H7 (cell line): ENCODE data around the gene TTC23. TPM values are rescaled to one million over a fixed set of nuclear protein-coding genes. Genes with fewer than 3 reads are reported as not detected.
A peak's percentile ranks its signal among the peaks of the same experiment; 100 is the strongest.

ENCODE experiments used
- DNase-seq: peaks from one replicate; pipeline ENCODE4 v3.0.0; 2012
- H3K27me3 ChIP-seq: 2 replicates; pipeline ENCODE4 v1.6.0; 2011; ENCODE audit warnings: mild to moderate bottlenecking, low read length; ENCODE audit not compliant: control insufficient read depth, insufficient read depth
- H3K36me3 ChIP-seq: replicated peaks from 2 replicates; pipeline ENCODE4 v1.5.1; 2011; ENCODE audit warnings: low read length; ENCODE audit not compliant: control insufficient read depth, insufficient read depth
- H3K4me3 ChIP-seq: 2 replicates; pipeline ENCODE4 v1.5.1; 2011; ENCODE audit warnings: low read depth, mild to moderate bottlenecking, control low read depth, low read length, moderate library complexity; ENCODE audit not compliant: insufficient read depth
- total RNA-seq: library from RNA; depleted of rRNA; stranded (reverse); fragments of >200 nt; shearing (Covaris generic); gene quantifications from 2 replicates; pipeline ENCODE4 v1.2.3, GENCODE V29; 2014

TTC23 gene
- total RNA-seq, 1 experiment from 2014 or later: 21.2 TPM

GRCh38 chr15:99137111-99137546, 112.3 kb downstream of the TTC23 start:
- DNase-seq: peak; percentile 62
- Histone ChIP-seq H3K36me3 (peaks cover under 1% of the 10 kb centered on the region; the same call in 1 of the 2 replicates), H3K4me3 (no peak overlapping the region), H3K27me3 (no peaks in the 10 kb centered on the region)

DNA sequence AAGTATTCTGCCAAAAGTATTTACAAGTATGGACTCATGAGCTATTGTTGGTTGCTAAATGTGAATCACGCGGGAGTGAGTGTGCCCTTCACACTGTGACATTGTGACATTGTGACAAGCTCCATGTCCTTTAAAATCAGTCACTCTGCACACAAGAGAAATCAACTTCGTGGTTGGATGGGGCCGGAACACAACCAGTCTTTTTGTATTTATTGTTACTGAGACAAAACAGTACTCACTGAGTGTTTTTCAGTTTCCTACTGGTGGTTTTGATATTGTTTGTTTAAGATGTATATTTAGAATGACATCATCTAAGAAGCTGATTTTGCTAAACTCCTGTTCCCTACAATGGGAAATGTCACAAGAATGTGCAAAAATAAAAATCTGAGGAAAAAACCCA, 114.2 kb downstream of the TTC23 start:
- no peak overlapping the region for H3K4me3 ChIP-seq
- no peak for DNase-seq
- peaks cover 2% of the 10 kb centered on the region; the same call in 1 of the 2 replicates for H3K36me3 ChIP-seq
- H3K27me3 ChIP-seq: no peaks in the 10 kb centered on the region

DNA sequence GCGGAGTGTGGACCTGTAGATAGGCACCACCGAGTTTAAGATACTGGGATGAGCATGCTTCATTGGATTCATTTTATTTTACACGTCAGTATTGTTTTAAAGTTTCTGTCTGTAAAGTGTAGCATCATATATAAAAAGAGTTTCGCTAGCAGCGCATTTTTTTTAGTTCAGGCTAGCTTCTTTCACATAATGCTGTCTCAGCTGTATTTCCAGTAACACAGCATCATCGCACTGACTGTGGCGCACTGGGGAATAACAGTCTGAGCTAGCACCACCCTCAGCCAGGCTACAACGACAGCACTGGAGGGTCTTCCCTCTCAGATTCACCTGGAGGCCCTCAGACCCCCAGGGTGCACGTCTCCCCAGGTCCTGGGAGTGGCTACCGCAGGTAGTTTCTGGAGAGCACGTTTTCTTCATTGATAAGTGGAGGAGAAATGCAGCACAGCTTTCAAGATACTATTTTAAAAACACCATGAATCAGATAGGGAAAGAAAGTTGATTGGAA, 115.0 kb downstream of the TTC23 start:
- H3K4me3 ChIP-seq: no peak overlapping the region
- DNase-seq: no peak
- peaks cover 2% of the 10 kb centered on the region; the same call in 1 of the 2 replicates for H3K36me3 ChIP-seq
- no peaks in the 10 kb centered on the region for H3K27me3 ChIP-seq

GRCh38 chr15:99132634-99133287, 116.6 kb downstream of the TTC23 start:
- Histone ChIP-seq H3K27me3 (no peaks in the 10 kb centered on the region), H3K4me3 (no peak overlapping the region), H3K36me3 (peaks cover 2% of the 10 kb centered on the region; the same call in 1 of the 2 replicates)
- DNase-seq: no peak

- no peak for DNase-seq
- no peaks in the 10 kb centered on the region for H3K27me3 ChIP-seq
- peaks cover 2% of the 10 kb centered on the region; the same call in 1 of the 2 replicates for H3K36me3 ChIP-seq
- H3K4me3 ChIP-seq: no peak overlapping the region
Measured at GRCh38 chr15:99132122-99132521, 117.3 kb downstream of the TTC23 start.

DNA sequence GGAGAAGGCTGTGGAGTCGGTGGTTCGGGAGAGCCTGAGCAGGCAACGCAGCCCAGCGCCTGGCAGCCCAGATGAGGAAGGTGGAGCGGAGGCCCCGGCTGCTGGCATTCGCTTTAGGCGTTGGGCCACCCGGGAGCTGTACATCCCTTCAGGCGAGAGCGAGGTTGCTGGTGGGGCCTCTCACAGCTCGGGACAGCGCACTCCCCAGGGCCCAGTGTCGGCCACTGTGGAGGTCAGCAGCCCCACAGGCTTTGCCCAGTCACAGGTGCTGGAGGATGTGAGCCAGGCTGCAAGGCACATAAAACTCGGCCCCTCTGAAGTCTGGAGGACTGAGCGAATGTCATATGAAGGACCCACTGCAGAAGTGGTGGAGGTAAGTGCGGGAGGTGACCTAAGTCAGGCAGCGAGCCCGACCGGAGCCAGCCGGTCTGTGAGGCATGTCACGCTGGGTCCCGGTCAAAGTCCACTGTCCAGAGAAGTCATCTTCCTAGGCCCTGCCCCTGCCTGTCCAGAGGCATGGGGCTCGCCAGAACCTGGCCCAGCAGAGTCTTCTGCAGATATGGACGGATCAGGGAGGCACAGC, 117.8 kb downstream of the TTC23 start:
- Histone ChIP-seq H3K27me3 (no peaks in the 10 kb centered on the region), H3K4me3 (no peak overlapping the region), H3K36me3 (0 out of 2 replicates have a peak, but pooled peaks cover 2% of the 10 kb centered on the region)
- DNase-seq: no peak

DNA sequence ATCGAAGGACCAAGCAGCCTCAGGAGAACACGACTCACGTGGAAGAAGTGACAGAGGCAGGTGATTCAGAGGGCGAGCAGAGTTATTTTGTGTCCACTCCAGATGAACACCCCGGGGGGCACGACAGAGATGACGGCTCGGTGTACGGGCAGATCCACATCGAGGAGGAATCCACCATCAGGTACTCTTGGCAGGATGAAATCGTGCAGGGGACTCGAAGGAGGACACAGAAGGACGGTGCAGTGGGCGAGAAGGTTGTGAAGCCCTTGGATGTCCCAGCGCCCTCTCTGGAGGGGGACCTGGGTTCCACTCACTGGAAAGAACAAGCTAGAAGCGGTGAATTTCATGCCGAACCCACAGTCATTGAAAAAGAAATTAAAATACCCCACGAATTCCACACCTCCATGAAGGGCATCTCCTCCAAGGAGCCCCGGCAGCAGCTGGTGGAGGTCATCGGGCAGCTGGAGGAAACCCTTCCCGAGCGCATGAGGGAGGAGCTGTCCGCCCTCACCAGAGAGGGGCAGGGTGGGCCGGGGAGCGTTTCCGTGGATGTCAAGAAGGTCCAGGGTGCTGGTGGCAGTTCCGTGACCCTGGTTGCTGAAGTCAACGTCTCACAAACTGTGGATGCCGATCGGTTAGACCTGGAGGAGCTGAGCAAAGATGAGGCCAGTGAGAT, 118.5 kb downstream of the TTC23 start:
- no peak for DNase-seq
- Histone ChIP-seq H3K27me3 (no peaks in the 10 kb centered on the region), H3K36me3 (0 out of 2 replicates have a peak, but pooled peaks cover 2% of the 10 kb centered on the region), H3K4me3 (no peak overlapping the region)

- Histone ChIP-seq H3K36me3 (0 out of 2 replicates have a peak, but pooled peaks cover 2% of the 10 kb centered on the region), H3K27me3 (no peaks in the 10 kb centered on the region), H3K4me3 (no peak overlapping the region)
- DNase-seq: no peak
Measured at GRCh38 chr15:99130314-99130713, 119.1 kb downstream of the TTC23 start.

- H3K27me3 ChIP-seq: no peaks in the 10 kb centered on the region
- H3K4me3 ChIP-seq: no peak overlapping the region
- DNase-seq: no peak
- 0 out of 2 replicates have a peak, but pooled peaks cover 2% of the 10 kb centered on the region for H3K36me3 ChIP-seq
Measured at GRCh38 chr15:99129644-99130043, 119.7 kb downstream of the TTC23 start.

- Histone ChIP-seq H3K4me3 (no peak overlapping the region), H3K27me3 (no peaks in the 10 kb centered on the region), H3K36me3 (0 out of 2 replicates have a peak, but pooled peaks cover 2% of the 10 kb centered on the region)
- no peak for DNase-seq
Measured at GRCh38 chr15:99128411-99128810, 121.0 kb downstream of the TTC23 start.

GRCh38 chr15:99127773-99128172, 121.6 kb downstream of the TTC23 start:
- DNase-seq: no peak
- no peaks in the 10 kb centered on the region for H3K27me3 ChIP-seq
- 0 out of 2 replicates have a peak, but pooled peaks cover 2% of the 10 kb centered on the region for H3K36me3 ChIP-seq
- H3K4me3 ChIP-seq: no peak overlapping the region

GRCh38 chr15:99126930-99127329, 122.5 kb downstream of the TTC23 start:
- DNase-seq: no peak
- H3K27me3 ChIP-seq: no peaks in the 10 kb centered on the region
- H3K36me3 ChIP-seq: no peaks in the 10 kb centered on the region
- no peak overlapping the region for H3K4me3 ChIP-seq

- no peaks in the 10 kb centered on the region; the same call in 1 of the 2 replicates for H3K36me3 ChIP-seq
Measured at GRCh38 chr15:99126131-99126588, 123.2 kb downstream of the TTC23 start.

DNA sequence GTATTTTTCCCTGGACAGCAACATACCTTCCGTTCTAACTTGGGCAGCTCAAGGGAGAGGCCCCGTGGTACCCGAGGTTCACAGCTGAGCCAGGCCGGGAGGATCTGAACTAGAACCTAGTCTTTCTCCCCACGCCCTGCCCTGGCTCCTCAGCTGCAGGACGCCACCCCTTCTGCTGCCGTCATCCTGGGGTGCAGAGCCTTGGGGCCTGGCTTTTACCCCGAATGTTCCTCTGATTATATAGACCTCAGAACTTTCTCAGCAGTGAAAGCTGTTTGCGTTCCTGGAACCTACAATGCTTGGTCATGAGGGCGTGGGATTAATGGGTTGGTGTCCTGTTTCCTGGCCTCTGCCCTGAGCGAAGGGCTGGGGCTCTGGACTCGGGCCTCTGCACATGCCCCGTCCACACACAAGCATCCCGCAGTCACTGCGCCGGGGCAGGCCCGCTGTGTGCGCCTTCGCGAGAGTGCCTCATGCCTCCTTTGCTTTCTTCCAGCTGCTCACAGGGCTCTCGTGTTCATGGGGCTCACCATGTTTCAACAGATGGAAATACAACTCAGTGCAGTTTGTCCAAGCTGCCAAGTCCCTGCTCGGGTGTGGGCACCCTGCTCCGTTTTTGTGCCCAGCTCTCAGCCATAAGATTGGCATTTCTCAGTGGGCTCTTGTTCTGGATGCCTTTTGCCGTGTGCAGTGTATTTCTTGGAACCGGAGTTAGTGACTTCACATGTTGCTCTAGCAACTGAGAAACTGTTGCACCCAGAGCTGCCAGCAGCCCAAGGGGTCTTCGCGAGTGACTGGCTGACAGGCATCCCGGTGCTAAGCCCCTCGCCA, 124.1 kb downstream of the TTC23 start:
- H3K27me3 ChIP-seq: no peaks in the 10 kb centered on the region
- no peaks in the 10 kb centered on the region; the same call in 1 of the 2 replicates for H3K36me3 ChIP-seq
- DNase-seq: no peak
- no peak overlapping the region for H3K4me3 ChIP-seq

More at GRCh38 chr15:99126131-99126588, 123.2 kb downstream of the TTC23 start:
- DNase-seq: no peak
- H3K4me3 ChIP-seq: no peak overlapping the region
- H3K27me3 ChIP-seq: no peaks in the 10 kb centered on the region
